ENCODE results near the gene ARHGEF18. TPM values are rescaled to one million over a fixed set of nuclear protein-coding genes. Genes with fewer than 3 reads are reported as not detected.
"Not testable (repeated sequence)": the region's sequence is repeated elsewhere in the genome, so short reads cannot be mapped to it uniquely, and the experiment has no call there.

Gene ARHGEF18
- 12.0 TPM for total RNA-seq

GRCh38 chr19:7348587-7349230 lies at the start of gene ARHGEF18:
ARHGEF18 (plus strand) TSS chr19:7348937; CDS start chr19:7362891, 13,954 bp downstream.
- H3K4me1 ChIP-seq (ENCODE audit: control insufficient read depth in 3 of 3, insufficient read depth in 3 of 3, low read length in 3 of 3), result no peaks in the 10 kb centered on the region
- H3K4me3 ChIP-seq (ENCODE audit: low read length in 3 of 3), result no peak within 1 kb of the TSS
- no peaks in the 10 kb centered on the region for H3K36me3 ChIP-seq (ENCODE audit: control insufficient read depth in 3 of 3, insufficient read depth in 3 of 3, low read length in 3 of 3)
- H3K9me3 ChIP-seq (ENCODE audit: control insufficient read depth in 3 of 3, low read length in 3 of 3), result no peaks in the 10 kb centered on the region
- H3K9ac ChIP-seq (ENCODE audit: low read depth in 1 of 3, low read length in 3 of 3), result no peak within 1 kb of the TSS
- H3K27ac ChIP-seq (ENCODE audit: low read depth, low read length), result no peak within 1 kb of the TSS
- H3K27me3 ChIP-seq (ENCODE audit: control insufficient read depth in 3 of 3, insufficient read depth in 3 of 3, low read length in 3 of 3), result peaks cover 8 to 10% (median 9%) of the 10 kb centered on the region in 3 donors

GRCh38 chr19:7301525-7301924 lies 47.2 kb upstream of the ARHGEF18 start:
- no peak overlapping the region for H3K4me3 ChIP-seq (ENCODE audit: low read length in 3 of 3)
- no peaks in the 10 kb centered on the region for H3K9me3 ChIP-seq (ENCODE audit: control insufficient read depth in 3 of 3, low read length in 3 of 3)
- H3K27me3 ChIP-seq (ENCODE audit: control insufficient read depth in 3 of 3, insufficient read depth in 3 of 3, low read length in 3 of 3), result no peaks in the 10 kb centered on the region
- no peaks in the 10 kb centered on the region for H3K36me3 ChIP-seq (ENCODE audit: control insufficient read depth in 3 of 3, insufficient read depth in 3 of 3, low read length in 3 of 3)
- no peaks in the 10 kb centered on the region for H3K4me1 ChIP-seq (ENCODE audit: control insufficient read depth in 3 of 3, insufficient read depth in 3 of 3, low read length in 3 of 3)
- H3K27ac ChIP-seq (ENCODE audit: low read depth, low read length), result no peak overlapping the region
- H3K9ac ChIP-seq (ENCODE audit: low read depth in 1 of 3, low read length in 3 of 3), result no peak overlapping the region

- Histone ChIP-seq H3K9ac (ENCODE audit: low read depth in 1 of 3, low read length in 3 of 3) (no peak overlapping the region), H3K4me3 (ENCODE audit: low read length in 3 of 3) (no peak overlapping the region), H3K27ac (ENCODE audit: low read depth, low read length) (no peak overlapping the region), H3K27me3 (ENCODE audit: control insufficient read depth in 3 of 3, insufficient read depth in 3 of 3, low read length in 3 of 3) (no peaks in the 10 kb centered on the region), H3K36me3 (ENCODE audit: control insufficient read depth in 3 of 3, insufficient read depth in 3 of 3, low read length in 3 of 3) (no peaks in the 10 kb centered on the region), H3K4me1 (ENCODE audit: control insufficient read depth in 3 of 3, insufficient read depth in 3 of 3, low read length in 3 of 3) (no peaks in the 10 kb centered on the region), H3K9me3 (ENCODE audit: control insufficient read depth in 3 of 3, low read length in 3 of 3) (no peaks in the 10 kb centered on the region)
Observed at GRCh38 chr19:7303470-7303869, 45.3 kb upstream of the ARHGEF18 start.

- H3K4me3 ChIP-seq (ENCODE audit: low read length in 3 of 3), result no peak overlapping the region
- no peak overlapping the region for H3K9ac ChIP-seq (ENCODE audit: low read depth in 1 of 3, low read length in 3 of 3)
- H3K27me3 ChIP-seq (ENCODE audit: control insufficient read depth in 3 of 3, insufficient read depth in 3 of 3, low read length in 3 of 3), result no peaks in the 10 kb centered on the region
- no peak overlapping the region for H3K27ac ChIP-seq (ENCODE audit: low read depth, low read length)
- H3K9me3 ChIP-seq (ENCODE audit: control insufficient read depth in 3 of 3, low read length in 3 of 3), result no peaks in the 10 kb centered on the region
- no peaks in the 10 kb centered on the region for H3K4me1 ChIP-seq (ENCODE audit: control insufficient read depth in 3 of 3, insufficient read depth in 3 of 3, low read length in 3 of 3)
- no peaks in the 10 kb centered on the region for H3K36me3 ChIP-seq (ENCODE audit: control insufficient read depth in 3 of 3, insufficient read depth in 3 of 3, low read length in 3 of 3)
Observed at GRCh38 chr19:7304200-7304599, 44.5 kb upstream of the ARHGEF18 start.

GRCh38 chr19:7307590-7308218 lies 41.0 kb upstream of the ARHGEF18 start:
- Histone ChIP-seq H3K27me3 (ENCODE audit: control insufficient read depth in 3 of 3, insufficient read depth in 3 of 3, low read length in 3 of 3) (no peaks in the 10 kb centered on the region), H3K4me3 (ENCODE audit: low read length in 3 of 3) (no peak overlapping the region), H3K4me1 (ENCODE audit: control insufficient read depth in 3 of 3, insufficient read depth in 3 of 3, low read length in 3 of 3) (no peaks in the 10 kb centered on the region), H3K9me3 (ENCODE audit: control insufficient read depth in 3 of 3, low read length in 3 of 3) (no peaks in the 10 kb centered on the region), H3K36me3 (ENCODE audit: control insufficient read depth in 3 of 3, insufficient read depth in 3 of 3, low read length in 3 of 3) (no peaks in the 10 kb centered on the region), H3K9ac (ENCODE audit: low read depth in 1 of 3, low read length in 3 of 3) (no peak overlapping the region), H3K27ac (ENCODE audit: low read depth, low read length) (no peak overlapping the region)

DNA sequence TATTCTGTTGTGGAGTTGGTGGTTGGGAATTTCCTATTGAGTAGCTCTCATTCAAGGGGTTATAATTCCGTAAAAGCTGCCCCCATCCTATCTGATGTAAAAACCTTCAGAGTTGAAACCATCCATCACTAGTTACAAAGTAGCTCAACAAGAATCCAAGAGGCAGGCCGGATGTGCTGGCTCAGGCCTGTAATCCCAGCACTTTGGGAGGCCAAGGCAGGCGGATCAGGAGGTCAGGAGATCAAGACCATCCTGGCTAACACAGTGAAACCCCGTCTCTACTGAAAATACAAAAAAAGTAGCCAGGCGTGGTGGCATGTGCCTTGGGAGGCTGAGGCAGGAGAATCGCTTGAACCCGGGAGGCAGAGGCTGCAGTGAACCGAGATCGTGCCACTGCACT lies 40.4 kb upstream of the ARHGEF18 start:
- not testable (repeated sequence) for H3K36me3 ChIP-seq (ENCODE audit: control insufficient read depth in 3 of 3, insufficient read depth in 3 of 3, low read length in 3 of 3); H3K27ac ChIP-seq (ENCODE audit: low read depth, low read length); H3K27me3 ChIP-seq (ENCODE audit: control insufficient read depth in 3 of 3, insufficient read depth in 3 of 3, low read length in 3 of 3); H3K4me3 ChIP-seq (ENCODE audit: low read length in 3 of 3); H3K9ac ChIP-seq (ENCODE audit: low read depth in 1 of 3, low read length in 3 of 3); H3K9me3 ChIP-seq (ENCODE audit: control insufficient read depth in 3 of 3, low read length in 3 of 3); H3K4me1 ChIP-seq (ENCODE audit: control insufficient read depth in 3 of 3, insufficient read depth in 3 of 3, low read length in 3 of 3)

GRCh38 chr19:7311911-7312310 lies 36.8 kb upstream of the ARHGEF18 start:
- no peak overlapping the region for H3K4me3 ChIP-seq (ENCODE audit: low read length in 3 of 3)
- no peak overlapping the region for H3K27ac ChIP-seq (ENCODE audit: low read depth, low read length)
- H3K9me3 ChIP-seq (ENCODE audit: control insufficient read depth in 3 of 3, low read length in 3 of 3), result no peaks in the 10 kb centered on the region
- H3K4me1 ChIP-seq (ENCODE audit: control insufficient read depth in 3 of 3, insufficient read depth in 3 of 3, low read length in 3 of 3), result no peaks in the 10 kb centered on the region
- H3K9ac ChIP-seq (ENCODE audit: low read depth in 1 of 3, low read length in 3 of 3), result no peak overlapping the region
- no peaks in the 10 kb centered on the region for H3K36me3 ChIP-seq (ENCODE audit: control insufficient read depth in 3 of 3, insufficient read depth in 3 of 3, low read length in 3 of 3)
- H3K27me3 ChIP-seq (ENCODE audit: control insufficient read depth in 3 of 3, insufficient read depth in 3 of 3, low read length in 3 of 3), result no peaks in the 10 kb centered on the region

DNA sequence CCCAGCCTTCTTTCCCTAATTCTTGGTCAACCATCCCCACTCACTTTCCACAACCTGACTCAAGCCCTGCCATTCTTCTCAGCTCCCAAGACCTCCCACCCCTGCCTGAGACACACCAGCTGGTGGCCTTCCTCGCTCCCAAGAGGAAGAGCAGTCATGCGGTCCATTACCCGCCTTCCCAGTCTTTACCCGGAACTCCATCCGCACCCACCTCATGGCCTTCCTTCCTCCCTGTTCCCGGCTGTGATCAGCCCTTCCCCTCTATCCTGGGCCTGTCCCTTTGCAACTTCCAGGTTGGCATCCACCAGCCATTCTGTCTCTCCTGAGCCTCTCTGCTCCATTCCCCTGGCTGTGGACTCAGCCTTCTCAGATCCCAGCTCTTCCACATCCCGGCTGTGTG lies 35.9 kb upstream of the ARHGEF18 start:
- H3K27ac ChIP-seq (ENCODE audit: low read depth, low read length), result no peak overlapping the region

DNA sequence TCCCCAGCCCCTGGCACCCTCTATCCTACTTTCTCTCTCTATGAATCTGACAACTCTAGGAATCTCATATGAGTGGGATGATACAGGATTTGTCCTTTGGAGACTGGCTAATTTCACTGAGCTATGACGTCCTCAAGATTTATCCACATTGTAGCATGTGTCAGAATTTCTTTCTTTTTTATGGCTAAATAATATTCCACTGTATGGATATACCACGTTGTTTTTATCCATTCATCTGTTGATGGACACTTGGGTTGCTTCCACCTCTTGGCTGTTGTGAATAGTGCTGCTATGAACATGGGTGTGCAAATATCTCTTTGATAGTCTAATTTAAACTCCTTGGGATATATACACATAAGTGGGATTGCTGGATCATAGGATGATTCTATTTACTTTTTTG lies 30.6 kb upstream of the ARHGEF18 start:
- Histone ChIP-seq H3K4me1 (ENCODE audit: control insufficient read depth in 3 of 3, insufficient read depth in 3 of 3, low read length in 3 of 3) (no peaks in the 10 kb centered on the region), H3K9me3 (ENCODE audit: control insufficient read depth in 3 of 3, low read length in 3 of 3) (no peaks in the 10 kb centered on the region), H3K9ac (ENCODE audit: low read depth in 1 of 3, low read length in 3 of 3) (no peak overlapping the region), H3K27me3 (ENCODE audit: control insufficient read depth in 3 of 3, insufficient read depth in 3 of 3, low read length in 3 of 3) (no peaks in the 10 kb centered on the region), H3K27ac (ENCODE audit: low read depth, low read length) (no peak overlapping the region), H3K4me3 (ENCODE audit: low read length in 3 of 3) (no peak overlapping the region), H3K36me3 (ENCODE audit: control insufficient read depth in 3 of 3, insufficient read depth in 3 of 3, low read length in 3 of 3) (no peaks in the 10 kb centered on the region)

More for the DNA sequence above, 35.9 kb upstream of the ARHGEF18 start:
- H3K9ac ChIP-seq (ENCODE audit: low read depth in 1 of 3, low read length in 3 of 3), result no peak overlapping the region
- no peaks in the 10 kb centered on the region for H3K36me3 ChIP-seq (ENCODE audit: control insufficient read depth in 3 of 3, insufficient read depth in 3 of 3, low read length in 3 of 3)
- H3K4me1 ChIP-seq (ENCODE audit: control insufficient read depth in 3 of 3, insufficient read depth in 3 of 3, low read length in 3 of 3), result no peaks in the 10 kb centered on the region
- H3K27me3 ChIP-seq (ENCODE audit: control insufficient read depth in 3 of 3, insufficient read depth in 3 of 3, low read length in 3 of 3), result no peaks in the 10 kb centered on the region
- no peak overlapping the region for H3K4me3 ChIP-seq (ENCODE audit: low read length in 3 of 3)
- H3K9me3 ChIP-seq (ENCODE audit: control insufficient read depth in 3 of 3, low read length in 3 of 3), result no peaks in the 10 kb centered on the region

- no peak overlapping the region for H3K4me3 ChIP-seq (ENCODE audit: low read length in 3 of 3)
- no peak overlapping the region for H3K9ac ChIP-seq (ENCODE audit: low read depth in 1 of 3, low read length in 3 of 3)
- no peaks in the 10 kb centered on the region for H3K36me3 ChIP-seq (ENCODE audit: control insufficient read depth in 3 of 3, insufficient read depth in 3 of 3, low read length in 3 of 3)
- no peaks in the 10 kb centered on the region for H3K9me3 ChIP-seq (ENCODE audit: control insufficient read depth in 3 of 3, low read length in 3 of 3)
- H3K4me1 ChIP-seq (ENCODE audit: control insufficient read depth in 3 of 3, insufficient read depth in 3 of 3, low read length in 3 of 3), result no peaks in the 10 kb centered on the region
- H3K27me3 ChIP-seq (ENCODE audit: control insufficient read depth in 3 of 3, insufficient read depth in 3 of 3, low read length in 3 of 3), result no peaks in the 10 kb centered on the region
- no peak overlapping the region for H3K27ac ChIP-seq (ENCODE audit: low read depth, low read length)
Observed at GRCh38 chr19:7326105-7326877, 22.4 kb upstream of the ARHGEF18 start.
